ENCODE measurements around the gene C3orf18. TPM values are rescaled to one million over a fixed set of nuclear protein-coding genes. Genes with fewer than 3 reads are reported as not detected.

C3orf18 gene
- total RNA-seq, 1 donor from 2014 or later: 12.7 TPM

- no peak overlapping the region for H3K27ac Mint-ChIP-seq (ENCODE audit: unreplicated experiment)
- H3K27me3 Mint-ChIP-seq (ENCODE audit: low read depth): peaks cover 3% of the 10 kb centered on the region
- peak; percentile 84 for DNase-seq (ENCODE audit: low read depth, low spot score)
- no peaks in the 10 kb centered on the region for H3K36me3 Mint-ChIP-seq (ENCODE audit: low read depth)
- TF ChIP-seq CTCF (conservative IDR thresholded peaks at IDR 0.05): peak; percentile 92
- peaks cover 22% of the 10 kb centered on the region for H3K4me1 Mint-ChIP-seq
- no peak overlapping the region for H3K4me3 Mint-ChIP-seq
- H3K9me3 Mint-ChIP-seq: no peaks in the 10 kb centered on the region
These were observed 25.1 kb downstream of the C3orf18 start for GRCh38 chr3:50542177-50543034.

DNA sequence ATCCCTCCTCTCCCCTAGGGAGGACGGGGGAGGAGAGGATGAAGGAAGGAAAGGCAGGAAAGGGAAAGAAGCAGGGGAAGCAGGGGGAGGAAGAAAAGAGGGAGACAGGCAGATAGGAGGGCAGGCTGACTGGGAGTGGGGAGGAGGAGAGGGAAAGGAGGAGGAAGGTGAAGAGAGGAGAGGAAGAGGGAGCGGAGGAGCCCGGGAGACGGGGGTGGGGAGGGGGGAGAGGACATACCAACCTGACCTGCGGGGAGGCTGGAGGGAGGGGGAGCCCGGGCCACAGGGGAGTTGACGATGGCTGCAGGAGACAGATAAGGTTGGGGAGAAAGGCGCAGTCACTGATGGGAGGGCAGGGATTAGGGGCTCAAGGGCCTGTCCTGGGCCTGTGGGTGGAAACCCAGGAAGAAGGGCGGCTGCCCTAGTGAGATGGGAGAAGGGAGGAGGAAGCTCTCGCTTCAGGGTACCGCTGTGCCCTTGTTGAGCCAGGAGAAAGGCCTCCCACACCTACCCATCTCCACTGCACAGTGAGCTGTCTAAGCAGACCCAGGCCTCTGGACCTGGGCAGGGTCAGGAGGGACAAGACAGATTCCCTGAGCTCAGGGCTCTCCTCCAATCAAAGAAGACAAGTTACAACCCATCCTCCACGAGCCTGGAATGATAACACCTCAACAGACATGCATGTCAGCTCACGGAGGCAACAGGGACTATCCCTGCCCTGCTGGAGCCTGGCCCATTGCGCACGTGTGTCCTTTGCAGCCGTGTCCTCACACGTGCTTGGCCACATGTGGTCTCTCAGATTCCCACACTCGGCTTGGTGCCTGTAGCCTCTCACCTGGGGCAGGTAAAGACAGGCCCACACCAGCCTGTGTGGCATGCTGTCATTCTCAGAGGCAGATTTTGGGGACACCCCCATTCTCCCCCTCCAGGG, 27.9 kb downstream of the C3orf18 start:
- no peak for TF ChIP-seq CTCF (conservative IDR thresholded peaks at IDR 0.05)
- Mint-ChIP-seq H3K4me3 (no peak overlapping the region), H3K4me1 (peaks cover 19% of the 10 kb centered on the region), H3K9me3 (no peaks in the 10 kb centered on the region), H3K27ac (ENCODE audit: unreplicated experiment) (no peak overlapping the region), H3K36me3 (ENCODE audit: low read depth) (no peaks in the 10 kb centered on the region), H3K27me3 (ENCODE audit: low read depth) (peaks cover 3% of the 10 kb centered on the region)
- DNase-seq (ENCODE audit: low read depth, low spot score): no peak

GRCh38 chr3:50537421-50538129, 30.0 kb downstream of the C3orf18 start:
- Mint-ChIP-seq H3K36me3 (ENCODE audit: low read depth) (no peaks in the 10 kb centered on the region), H3K9me3 (no peaks in the 10 kb centered on the region), H3K4me3 (no peak overlapping the region), H3K27ac (ENCODE audit: unreplicated experiment) (no peak overlapping the region), H3K4me1 (peaks cover 36% of the 10 kb centered on the region), H3K27me3 (ENCODE audit: low read depth) (peaks cover 2% of the 10 kb centered on the region)
- TF ChIP-seq CTCF (conservative IDR thresholded peaks at IDR 0.05): no peak
- DNase-seq (ENCODE audit: low read depth, low spot score): no peak

GRCh38 chr3:50536471-50537180, 30.9 kb downstream of the C3orf18 start:
- H3K4me3 Mint-ChIP-seq: no peak overlapping the region
- no peaks in the 10 kb centered on the region for H3K9me3 Mint-ChIP-seq
- H3K4me1 Mint-ChIP-seq: peaks cover 42% of the 10 kb centered on the region
- TF ChIP-seq CTCF (conservative IDR thresholded peaks at IDR 0.05): no peak
- no peak overlapping the region for H3K27ac Mint-ChIP-seq (ENCODE audit: unreplicated experiment)
- H3K36me3 Mint-ChIP-seq (ENCODE audit: low read depth): no peaks in the 10 kb centered on the region
- no peak for DNase-seq (ENCODE audit: low read depth, low spot score)
- H3K27me3 Mint-ChIP-seq (ENCODE audit: low read depth): no peaks in the 10 kb centered on the region

Data from neural crest cell (in vitro differentiated cells).